HL-60/S4 (cell line): ENCODE data around the gene BBS4.
"Not testable (repeated sequence)": the region's sequence is repeated elsewhere in the genome, so short reads cannot be mapped to it uniquely, and the experiment has no call there.

Experiments used
- in situ Hi-C: fragments of 300-500 bp; cut with MboI; formaldehyde crosslinking; loops from 2 replicates; pipeline ENCODE4 v1.14.3; 2022; ENCODE audit warnings: low sequenced_read_pairs

The BBS4 gene, protein sequence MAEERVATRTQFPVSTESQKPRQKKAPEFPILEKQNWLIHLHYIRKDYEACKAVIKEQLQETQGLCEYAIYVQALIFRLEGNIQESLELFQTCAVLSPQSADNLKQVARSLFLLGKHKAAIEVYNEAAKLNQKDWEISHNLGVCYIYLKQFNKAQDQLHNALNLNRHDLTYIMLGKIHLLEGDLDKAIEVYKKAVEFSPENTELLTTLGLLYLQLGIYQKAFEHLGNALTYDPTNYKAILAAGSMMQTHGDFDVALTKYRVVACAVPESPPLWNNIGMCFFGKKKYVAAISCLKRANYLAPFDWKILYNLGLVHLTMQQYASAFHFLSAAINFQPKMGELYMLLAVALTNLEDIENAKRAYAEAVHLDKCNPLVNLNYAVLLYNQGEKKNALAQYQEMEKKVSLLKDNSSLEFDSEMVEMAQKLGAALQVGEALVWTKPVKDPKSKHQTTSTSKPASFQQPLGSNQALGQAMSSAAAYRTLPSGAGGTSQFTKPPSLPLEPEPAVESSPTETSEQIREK

DNA sequence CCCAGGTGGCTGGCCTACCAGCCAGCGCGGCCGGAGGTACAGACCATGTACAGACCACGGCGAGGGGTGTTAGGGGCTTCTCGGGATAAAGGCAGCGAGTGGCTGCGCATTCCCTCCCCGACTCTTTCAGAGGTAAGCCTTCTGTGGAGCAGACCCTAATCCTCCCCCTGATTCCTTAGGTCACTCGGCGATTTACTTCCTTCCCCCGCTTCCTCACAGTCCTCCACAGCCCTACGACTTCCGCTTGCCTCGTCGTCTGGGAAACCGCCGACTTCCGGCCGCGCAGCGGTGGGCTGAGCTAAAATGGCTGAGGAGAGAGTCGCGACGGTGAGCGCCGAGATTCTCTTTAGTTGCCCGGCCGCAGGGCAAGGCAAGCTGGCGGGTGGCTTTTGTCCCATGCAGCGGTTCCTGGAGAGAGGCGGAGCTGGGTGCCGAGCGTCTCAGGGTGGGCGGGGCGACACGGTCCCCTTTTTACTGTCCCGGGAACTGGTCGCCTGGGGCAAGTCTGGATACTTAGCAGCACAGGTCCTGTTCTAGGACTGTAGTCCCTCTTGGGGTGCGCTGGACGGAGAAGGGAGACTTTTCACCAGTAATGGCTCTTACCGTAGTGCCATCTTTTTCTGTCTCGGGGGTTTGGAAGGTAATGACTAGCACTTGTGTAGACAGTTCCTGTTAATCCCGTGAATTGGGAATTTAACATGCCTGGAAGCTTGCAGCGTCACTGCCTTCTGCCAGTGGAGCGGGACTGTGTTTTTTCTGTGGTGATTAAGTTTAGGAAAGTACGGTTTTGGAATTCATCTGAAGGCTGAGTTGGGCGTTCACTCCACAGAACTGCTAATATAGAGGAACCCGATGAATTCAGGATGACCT, at the start of gene BBS4, which contains the start of gene HIGD2B:
TSS of gene BBS4 (plus strand) at position 283 of the 870 bp plus-strand sequence. CDS start at position 304, 21 bp downstream.
TSS of gene HIGD2B (minus strand) at position 258 of the 870 bp plus-strand sequence. CDS start 9,808 bp downstream, outside the sequence.
- in situ Hi-C loops, result no loop called here

DNA sequence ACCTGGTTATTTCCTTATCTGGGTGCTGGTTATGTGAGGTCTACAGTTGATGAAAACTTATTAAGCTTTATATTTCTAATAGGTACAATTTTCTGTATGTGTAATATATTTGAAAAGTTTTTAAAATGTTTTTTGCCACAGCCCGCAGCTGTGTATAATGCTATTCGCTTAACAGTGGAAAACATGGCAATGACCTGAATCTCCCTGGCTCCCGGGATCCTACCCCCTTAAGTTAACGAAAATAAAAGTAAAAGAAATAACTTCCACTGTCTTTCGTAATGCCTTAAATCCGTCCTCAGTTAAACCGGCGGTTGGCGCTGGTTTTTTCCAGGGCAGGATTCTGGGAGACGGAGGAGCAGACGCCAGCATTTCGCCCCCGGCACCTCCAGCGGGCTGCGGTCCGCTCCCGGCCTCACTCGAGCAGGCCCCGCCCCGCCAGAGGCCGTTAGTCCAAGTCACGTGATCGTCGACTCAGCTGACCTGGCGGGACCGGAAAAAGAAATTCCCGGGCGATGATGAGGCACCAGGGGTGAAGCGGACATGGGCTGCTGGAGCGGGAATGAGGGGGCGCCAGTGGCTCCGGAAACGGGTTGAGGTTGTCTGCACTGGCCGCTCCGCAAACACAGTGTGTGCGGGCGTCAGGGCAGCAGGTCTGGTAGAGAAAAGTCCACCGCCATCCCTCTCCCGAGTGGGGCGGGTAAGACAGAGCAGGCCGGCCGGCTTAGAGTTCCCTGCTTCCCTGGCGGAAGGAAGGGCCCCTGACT, 49.3 kb upstream of the BBS4 start:
- in situ Hi-C loops, result not testable (repeated sequence)

DNA sequence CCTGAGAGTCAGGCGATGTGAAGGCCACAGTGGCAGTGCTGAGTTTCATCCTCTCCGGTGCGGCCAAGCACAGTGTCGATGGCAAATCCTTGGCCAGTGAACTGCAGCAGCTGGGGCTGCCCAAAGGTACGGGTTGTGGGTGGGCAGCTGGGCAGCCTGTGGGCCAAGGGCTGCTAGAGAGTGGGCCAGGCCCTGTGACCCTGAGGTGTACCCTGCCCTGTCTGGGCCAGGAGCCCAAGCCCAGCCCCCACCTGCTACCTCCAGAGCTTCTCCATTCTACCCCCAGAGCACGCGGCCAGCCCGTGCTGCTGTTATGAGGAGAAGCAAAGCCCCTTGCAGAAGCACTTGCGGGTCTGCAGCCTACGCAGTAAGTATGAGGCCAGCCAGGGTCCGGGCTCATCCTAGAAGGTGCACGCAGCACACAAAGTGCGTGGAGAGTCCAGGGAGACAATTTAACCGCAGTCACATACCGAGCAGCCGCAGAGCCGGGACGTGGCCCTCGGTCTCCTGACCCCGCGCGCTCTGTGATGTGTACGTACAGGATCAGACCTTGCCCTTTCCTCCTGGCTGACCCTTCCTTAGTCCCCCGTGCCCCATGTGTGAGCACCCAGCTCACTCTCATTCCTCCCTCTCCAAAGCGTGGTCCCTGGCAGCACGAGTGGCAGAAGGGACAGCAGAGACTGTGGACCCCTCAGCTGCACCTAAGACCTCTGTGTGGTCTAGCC, 46.1 kb upstream of the BBS4 start:
- in situ Hi-C loops, result not testable (repeated sequence)

DNA sequence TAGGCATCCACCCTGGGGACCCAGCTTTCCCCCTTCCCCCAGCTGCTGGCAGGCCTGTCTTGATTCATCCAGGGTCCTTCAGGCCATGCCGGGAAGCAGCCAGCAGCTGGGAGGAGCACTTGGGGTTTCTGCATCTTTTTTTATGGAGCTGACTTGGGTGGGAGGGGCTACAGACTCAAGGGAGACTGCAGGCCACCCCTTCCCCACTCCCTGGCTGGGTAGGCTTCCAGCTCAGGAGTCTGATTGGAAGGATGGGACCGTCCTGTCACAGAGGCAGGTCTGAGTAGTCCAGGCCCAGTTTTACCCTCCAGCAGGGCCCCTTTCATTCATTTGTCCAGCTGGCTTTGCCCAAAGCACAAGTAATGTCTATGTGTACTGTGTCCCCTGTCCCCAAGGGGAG, 43.7 kb upstream of the BBS4 start:
- in situ Hi-C loops, result not testable (repeated sequence)

DNA sequence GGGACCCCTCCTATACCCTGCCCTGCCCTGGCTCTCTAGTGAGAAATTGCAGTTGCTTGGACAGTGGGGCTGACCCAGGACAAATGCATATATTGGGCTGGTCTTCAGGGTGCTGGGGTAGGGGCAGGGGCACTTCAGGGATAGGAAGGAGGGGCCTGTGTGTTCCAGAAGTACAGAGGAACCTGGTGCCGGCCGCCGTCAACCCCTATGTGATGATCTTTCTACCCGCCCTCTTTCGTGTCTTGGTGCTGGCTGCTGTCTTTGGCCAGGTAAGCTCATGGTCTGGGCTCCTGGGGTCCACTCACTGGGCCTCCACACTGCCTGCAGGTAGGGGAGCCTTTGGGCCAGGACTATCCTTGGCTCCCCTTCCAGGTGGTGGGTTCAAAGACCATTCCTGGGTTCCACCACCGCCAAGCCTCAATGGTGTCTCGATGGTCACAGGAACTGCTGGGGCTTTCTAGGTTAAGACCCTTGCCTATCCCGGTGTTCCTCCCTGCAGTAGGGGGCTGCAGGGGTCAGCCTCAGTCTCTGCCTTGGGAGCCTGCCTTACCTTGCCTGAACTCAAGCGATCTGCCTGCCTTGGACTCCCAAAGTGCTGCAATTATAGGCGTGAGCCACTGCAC, 37.3 kb upstream of the BBS4 start:
- in situ Hi-C loops, result not testable (repeated sequence)

DNA sequence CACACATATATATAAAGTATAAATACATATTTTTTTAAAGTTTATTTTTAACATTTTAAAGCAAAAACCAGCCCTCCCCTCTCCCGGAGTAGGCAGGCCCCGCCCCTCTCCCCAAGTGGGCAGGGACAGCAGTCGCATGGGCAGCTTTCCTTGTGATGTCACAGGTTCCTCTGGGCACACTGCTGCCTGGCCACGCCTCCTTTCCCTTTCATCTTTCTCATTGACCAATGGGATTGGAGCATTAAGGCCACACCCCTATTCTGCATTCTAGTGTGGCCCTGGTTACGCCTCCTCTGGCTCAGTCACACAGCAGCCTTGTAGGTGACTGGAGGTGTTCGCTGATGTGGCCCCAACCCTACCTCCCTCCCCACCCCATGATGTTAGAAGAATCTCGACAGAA, 31.6 kb upstream of the BBS4 start, which contains the start of gene GOLGA6B:
TSS of gene GOLGA6B (plus strand) at position 301 of the 400 bp plus-strand sequence. CDS start at position 342, 41 bp downstream.
- in situ Hi-C loops, result not testable (repeated sequence)

DNA sequence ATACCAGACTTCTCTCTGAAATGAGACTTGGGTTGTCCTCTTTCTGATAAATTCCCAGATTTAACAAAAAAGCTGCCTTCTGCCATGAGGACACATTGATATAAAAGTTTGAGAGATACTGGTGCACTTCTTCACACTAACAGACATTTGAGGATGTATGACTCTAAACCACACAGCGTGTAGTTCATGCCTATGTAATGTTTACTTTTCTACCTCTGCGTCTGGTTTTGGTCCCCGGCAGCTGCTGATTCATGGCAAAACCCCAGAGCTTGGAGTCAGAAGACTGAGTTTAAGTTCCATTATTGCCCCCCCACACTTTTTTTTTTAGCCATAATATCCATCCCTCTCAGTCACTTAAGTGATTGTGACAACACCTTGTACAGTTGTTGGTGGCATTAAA, 30.0 kb upstream of the BBS4 start:
- in situ Hi-C loops, result not testable (repeated sequence)

DNA sequence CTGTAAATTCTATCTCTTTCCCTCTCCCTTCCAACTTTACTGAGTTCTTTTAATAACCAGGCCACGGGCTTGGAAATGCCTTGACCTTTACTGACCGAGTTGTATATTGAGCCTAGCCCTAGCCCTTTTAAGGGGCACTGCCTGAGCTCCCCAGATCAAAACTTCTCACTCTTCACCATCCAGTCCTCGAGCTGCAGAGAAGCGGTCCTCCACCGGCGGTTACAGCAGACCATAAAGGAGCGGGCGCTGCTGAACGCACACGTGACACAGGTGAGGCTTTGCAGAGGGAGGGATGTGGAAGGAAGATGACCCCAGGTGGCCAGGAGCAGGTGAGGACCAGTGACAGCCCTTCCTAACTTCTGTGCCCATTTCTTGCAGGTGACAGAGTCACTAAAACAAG, 24.9 kb upstream of the BBS4 start:
- in situ Hi-C loops, result not testable (repeated sequence)

DNA sequence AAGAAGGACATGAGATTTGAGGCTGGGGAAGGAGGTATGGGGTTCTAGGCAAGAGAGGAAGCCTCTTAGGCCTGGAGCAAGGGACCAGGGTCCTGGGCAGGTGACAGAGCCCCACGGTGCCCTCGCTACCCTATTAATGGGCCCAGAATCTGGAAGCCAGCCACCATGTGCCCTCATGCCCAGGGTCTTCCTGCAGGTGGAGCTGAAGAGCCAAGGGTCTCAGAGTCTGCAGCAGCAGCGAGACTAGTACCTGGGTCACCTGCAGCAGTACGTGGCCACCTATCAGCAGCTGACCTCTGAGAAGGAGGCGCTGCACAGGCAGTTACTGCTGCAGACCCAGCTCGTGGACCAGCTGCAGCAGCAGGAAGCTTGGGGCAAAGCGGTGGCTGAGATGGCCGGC, 22.1 kb upstream of the BBS4 start:
- in situ Hi-C loops, result not testable (repeated sequence)

DNA sequence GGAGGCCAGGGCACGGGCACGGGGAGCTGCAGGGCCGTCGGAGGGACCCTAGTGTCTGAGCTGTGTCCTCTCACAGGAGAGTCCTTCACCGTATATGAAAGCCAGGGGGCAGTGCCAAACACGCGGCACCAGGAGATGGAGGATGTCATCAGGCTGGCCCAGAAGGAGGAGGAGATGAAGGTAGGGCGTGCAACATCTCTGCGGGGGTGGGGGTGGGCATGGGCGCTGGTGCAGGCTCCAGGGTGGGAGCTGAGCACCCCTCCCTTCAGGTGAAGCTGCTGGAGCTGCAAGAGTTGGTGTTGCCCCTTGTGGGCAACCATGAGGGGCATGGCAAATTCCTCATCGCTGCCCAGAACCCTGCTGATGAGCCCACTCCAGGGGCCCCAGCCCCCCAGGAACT, 20.3 kb upstream of the BBS4 start:
- in situ Hi-C loops, result not testable (repeated sequence)

DNA sequence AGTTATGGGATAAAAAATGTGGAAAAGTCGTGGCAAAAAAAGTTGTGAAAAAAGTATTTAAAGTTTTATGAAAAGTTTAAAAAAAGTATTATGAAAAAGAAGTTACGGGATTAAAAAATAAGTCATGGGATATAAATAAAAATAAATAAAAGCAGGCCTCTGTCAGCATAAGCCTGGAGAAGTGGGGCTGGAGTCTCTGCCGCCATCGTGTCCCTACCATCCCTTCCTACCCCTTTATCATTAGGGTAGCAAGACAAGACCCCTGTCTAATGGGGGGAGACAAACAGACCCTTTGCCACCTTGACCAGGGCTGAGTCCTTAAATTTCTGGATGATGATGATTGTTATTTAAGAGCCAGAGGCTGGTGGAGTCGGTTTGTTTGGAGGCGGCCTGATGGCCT, 16.2 kb upstream of the BBS4 start:
- in situ Hi-C loops, result not testable (repeated sequence)

DNA sequence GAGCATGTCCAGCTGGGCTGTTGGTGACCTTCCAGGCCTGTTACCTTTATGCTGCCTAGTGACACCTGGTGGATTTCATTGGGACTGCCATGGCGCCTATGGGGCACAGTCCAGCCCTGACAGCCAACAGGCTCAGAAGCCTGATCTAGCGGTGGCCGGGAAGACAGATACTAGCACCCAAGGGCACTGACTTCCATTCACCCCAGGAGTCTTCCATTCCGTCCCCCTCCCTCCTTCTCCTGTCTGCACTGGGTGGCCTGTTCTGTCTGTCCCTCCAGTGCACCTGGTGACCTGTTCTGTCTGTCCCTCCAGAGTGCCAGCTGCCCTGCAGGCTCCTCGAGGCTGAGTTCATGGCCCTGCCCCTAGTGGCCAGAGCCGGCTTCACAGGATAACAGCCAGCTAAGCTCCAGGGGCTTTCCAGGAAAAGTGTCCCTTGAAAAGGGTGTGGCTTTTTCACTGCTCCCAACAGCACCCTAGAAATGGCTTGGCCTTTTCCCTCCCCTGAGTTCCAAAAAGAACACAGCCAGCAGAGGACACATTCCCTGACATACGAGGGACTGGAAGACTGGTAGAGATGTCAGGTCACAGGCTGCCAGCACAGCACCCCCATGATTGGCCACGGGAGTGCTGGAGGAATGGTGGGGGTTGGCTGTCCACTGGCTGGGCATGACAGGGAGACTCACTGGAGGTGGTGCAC, 15.2 kb upstream of the BBS4 start:
- in situ Hi-C loops, result not testable (repeated sequence)

DNA sequence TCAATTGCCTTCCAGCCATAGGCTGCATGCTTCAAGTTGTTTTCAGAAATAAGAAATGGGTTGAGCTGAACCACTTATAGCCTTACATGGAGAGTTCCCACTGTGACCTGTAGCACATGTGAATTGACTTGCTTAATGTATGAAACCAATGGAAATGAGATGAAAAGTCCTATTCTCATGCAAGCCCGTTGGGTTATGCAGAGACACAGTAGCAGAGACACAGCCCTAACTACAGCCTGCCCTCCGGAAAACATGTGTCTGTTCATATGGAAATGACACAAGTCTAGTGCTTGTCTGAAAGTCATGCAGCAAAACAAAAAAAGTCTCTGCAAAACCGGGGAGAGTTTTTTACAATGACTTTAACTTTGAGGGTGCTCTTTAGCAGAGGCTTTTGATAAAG, 14.5 kb upstream of the BBS4 start:
- in situ Hi-C loops, result no loop called here

DNA sequence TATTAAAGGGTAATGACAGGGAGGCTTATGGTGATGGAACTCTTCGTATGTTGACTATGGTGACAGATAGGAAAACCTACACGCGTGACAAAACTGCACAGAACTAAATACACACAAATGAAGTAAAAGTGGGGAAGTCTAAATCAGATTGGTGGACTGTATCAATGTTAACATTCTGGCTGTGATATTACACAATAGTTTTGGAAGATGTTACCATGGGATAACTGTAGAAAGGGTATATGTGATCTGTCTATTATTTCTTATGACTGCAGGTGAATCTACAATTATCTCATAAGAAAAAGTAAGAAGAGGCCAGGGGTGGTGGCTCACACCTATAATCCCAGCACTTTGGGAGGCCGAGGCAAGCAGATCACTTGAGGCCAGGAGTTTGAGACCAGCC, 9.2 kb upstream of the BBS4 start:
- in situ Hi-C loops, result no loop called here

DNA sequence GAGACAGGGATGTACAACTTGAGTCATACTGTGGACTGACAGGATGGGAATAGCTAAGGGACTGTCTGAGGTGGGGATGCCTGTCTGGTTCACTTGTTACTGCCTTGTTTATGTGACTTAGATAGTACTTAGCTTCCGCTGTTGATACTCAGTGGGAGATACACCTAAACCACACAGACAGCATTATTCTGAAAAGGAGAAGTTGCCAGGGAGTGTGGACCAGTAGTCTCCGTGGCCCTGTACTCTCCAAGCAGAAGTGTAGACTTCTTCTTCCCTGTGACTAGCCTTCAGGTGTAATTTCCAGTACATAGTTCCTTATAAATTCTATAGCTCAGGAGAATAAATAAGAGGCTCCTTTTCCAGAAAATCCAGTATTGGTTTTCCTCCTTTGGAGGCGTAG, 5.1 kb upstream of the BBS4 start:
- in situ Hi-C loops, result no loop called here

DNA sequence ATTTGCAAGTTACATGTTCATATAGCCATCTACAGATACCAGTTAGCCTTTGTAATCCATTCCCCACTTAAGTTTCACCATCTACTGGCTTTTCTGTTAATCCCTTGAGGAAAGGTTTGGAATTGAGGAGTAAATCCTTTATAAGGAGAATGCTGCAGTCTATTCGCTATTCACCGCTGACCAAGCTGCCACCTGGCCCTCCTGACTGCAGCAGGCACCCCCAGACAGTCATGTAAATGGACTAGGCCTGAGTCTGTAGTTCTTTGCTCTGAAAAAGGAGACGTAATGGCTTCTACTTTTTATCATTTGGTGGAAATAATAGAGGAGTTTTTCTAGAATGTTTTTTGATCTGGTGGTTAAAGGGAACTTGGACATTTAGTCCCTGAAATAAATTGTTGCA, 3.2 kb upstream of the BBS4 start:
- in situ Hi-C loops, result no loop called here

DNA sequence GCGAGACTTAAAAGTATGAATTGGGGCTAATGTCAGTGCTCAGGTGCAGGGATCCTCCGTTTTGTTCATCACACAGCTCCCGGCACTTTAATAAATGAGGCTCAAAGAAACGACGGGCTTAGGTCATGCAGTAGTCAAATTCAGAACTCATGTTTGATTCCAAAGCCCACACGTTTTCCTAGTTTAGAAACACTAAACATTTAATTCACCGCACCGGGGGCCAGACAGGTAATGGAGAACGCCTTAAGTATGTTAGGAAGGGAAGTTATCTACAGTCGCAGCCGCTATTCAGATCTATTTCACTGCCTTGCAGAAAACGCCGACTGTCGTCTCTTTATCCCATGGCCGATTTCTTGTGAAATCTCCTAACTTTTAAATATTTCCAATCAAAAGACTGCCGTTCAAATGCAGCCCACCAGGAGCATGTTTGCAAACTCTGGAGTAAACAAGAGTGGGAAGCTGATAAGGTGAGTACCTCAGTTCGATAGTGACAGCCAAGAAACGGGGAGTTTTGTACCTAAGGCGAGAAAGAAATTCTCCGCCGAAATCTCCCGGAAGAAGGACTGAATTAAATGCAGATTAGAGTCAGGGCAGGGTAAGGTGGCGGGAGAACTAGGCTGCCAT, 594 bp upstream of the BBS4 start:
- in situ Hi-C loops, result no loop called here

DNA sequence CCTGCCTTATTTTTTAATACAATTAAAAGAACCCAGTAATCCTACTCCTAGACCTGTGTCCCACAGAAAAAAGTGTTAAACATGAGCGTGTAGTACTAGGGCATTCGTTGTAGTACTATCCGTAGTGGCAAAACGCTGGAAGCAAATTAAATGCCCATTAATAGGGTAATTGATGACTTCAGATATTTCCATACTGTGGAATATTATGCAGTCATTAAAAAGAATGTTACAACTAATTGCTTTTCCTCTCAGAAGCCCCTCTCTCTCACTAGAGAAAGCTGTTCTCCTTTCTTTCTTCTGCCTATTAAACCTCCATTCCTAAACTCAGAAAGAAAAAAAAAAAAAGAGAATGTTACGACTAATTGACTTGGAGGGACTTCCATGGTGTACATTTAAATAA, 2.7 kb downstream of the BBS4 start:
- in situ Hi-C loops, result no loop called here

DNA sequence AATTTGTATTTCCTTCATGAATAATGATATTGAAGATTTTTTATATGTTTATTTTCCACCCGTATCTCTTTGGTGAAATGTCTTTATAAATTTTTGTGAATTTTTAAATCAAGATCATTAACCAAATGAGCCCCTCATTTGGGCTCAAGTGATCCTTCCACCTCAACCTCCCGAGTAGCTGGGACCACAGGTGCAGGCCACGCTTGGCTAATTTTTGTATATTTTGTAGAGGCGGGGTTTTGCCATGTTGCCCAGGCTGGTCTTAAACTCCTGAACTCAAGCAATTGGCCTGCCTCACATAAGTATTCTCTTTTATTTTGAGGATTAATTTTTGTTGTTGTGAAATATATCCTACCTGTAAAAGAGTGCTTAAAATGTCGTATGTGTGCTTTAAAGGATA, 4.9 kb downstream of the BBS4 start:
- in situ Hi-C loops, result no loop called here
